LNCAP (cell line): Measurements from ENCODE around the gene KIAA1217.

Experiments
- TF ChIP-seq, protein P1 (sequence below): fragments of 450-650 bp; IDR thresholded peaks from 2 replicates; pipeline ENCODE4 v1.5.1; 2017; ENCODE audit warnings: mild to moderate bottlenecking

Gene KIAA1217

GRCh38 chr10:24371396-24371795 lies 162.5 kb downstream of the KIAA1217 start:
- TF ChIP-seq, protein P1, sequence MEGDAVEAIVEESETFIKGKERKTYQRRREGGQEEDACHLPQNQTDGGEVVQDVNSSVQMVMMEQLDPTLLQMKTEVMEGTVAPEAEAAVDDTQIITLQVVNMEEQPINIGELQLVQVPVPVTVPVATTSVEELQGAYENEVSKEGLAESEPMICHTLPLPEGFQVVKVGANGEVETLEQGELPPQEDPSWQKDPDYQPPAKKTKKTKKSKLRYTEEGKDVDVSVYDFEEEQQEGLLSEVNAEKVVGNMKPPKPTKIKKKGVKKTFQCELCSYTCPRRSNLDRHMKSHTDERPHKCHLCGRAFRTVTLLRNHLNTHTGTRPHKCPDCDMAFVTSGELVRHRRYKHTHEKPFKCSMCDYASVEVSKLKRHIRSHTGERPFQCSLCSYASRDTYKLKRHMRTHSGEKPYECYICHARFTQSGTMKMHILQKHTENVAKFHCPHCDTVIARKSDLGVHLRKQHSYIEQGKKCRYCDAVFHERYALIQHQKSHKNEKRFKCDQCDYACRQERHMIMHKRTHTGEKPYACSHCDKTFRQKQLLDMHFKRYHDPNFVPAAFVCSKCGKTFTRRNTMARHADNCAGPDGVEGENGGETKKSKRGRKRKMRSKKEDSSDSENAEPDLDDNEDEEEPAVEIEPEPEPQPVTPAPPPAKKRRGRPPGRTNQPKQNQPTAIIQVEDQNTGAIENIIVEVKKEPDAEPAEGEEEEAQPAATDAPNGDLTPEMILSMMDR, result no peak

DNA sequence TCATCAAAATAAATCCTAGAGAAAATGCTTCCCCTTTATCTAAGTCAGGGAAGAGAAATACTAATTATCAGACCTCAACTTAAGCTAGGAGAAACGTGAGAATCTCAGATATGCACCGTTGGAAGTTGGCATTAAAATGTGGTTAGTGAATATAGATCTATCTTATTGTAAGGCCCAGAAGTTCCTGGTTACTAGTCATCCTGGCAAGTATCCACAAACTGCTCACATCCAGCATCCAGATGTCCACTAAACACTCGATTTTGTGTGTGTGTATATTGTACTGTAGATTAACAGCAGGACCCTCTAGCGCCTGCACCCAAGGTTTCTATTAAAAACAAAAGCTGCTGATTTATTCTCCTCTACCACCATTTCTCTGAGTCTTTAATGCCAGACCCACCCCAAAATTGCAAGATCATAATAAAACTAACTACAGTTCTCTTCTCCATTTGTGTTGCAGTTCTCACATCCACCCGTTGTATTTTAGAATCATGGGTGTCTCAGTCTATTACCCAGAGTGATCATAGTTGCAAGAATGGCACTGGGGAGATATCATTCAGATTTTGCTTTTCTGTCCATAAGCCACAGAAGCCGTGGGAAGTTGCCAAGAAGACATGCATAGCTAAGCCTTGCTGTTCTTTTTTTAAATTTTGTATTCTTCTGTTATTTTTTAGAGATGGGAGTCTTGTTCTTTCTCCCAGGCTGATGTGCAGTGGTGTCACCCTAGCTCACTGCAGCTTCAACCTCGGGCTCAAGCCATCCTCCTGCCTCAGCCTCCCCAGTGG lies 165.4 kb downstream of the KIAA1217 start:
- TF ChIP-seq, protein P1, result no peak

- TF ChIP-seq, protein P1, result no peak
Observed at GRCh38 chr10:24375510-24375909, 166.6 kb downstream of the KIAA1217 start.

DNA sequence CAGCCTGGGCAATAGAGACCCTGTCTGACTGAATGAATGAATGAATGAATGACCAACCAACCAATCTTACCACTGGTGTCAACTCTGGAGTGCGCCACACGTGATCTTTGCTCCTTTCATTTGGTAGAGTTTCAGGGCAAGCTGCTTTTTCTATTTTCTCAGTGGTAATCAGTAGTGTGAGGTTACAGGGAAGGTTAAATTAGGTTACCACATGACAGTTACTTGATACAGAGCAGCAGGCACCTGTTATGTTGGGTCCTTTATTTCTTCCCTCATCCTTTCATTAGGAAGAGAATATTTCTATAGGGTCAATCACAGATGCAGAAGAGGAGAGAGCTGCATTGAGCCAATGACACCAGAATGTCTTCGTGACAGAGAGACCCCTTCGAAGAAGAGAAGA lies 167.8 kb downstream of the KIAA1217 start:
- TF ChIP-seq, protein P1, result no peak

DNA sequence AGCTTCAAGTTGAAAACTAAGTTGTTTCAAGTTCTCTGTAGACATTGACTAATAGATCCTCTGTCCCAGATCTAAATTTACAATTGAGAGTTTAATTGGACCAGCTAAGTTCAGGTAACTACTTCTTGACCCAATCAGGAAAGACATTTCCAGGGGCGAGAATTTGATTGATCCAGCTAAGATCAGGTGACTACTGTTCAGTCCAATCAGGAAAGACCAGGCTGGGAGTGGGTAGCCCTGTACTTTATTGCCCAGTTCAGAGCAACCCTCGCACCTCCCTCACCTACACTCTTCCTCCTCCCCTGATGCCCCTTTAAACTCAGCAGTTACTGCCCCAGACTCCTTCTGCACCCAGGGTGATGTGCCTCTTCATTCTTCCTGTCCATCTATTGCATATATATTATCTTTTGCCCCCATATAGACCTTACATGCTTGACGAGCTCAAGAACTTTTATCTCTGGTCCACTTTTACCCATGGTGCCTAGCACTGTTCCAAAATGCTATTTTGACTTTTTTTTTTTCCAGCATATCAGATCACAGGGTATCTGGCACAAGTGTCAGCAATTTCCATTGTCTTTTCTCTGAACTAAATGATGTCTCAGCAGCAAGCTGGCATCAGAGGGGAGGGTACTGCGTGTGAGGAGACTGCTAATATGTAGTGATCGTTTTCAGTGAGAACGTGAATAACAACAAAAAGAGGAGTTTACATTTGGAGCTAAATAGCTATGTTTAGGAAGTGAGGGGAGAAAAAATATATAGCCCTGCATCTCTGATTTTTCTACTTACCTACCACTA lies 169.4 kb downstream of the KIAA1217 start:
- TF ChIP-seq, protein P1, result no peak

DNA sequence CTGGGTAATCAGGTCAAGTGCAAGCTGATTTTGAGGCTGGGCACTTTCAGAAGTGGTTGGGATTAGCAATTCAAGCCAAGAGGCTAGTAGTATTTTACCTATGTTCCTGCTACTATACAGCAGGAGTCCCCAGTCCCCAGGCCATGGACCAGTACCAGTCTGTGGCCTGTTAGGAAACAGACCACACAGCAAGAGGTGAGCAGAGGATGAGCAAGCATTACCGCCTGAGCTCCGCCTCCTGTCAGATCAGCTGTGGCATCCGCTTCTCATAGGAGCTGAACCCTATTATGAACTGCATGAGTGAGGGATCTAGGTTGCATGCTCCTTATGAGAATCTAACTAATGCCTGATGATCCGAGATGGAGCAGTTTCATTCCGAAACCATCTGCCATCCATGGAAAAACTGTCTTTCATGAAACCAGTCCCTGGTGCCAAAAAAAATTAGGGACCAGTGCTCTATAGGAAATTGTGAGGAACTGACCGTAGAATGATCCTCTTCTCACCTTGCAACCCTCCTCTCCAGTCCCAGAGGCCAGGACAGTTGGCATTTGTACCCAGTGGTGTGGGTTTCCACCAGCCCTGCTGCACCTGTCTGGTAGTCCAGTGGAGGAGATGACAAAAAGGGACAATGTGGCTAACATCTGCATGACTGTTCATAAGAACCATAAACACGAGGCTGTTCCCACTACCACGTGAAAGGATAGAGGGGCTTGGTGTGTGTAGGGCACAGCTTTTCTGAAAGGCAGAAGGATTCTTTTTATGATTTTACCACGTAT lies 172.5 kb downstream of the KIAA1217 start:
- TF ChIP-seq, protein P1, result no peak

- TF ChIP-seq, protein P1, result no peak
Observed at GRCh38 chr10:24382045-24382444, 173.1 kb downstream of the KIAA1217 start.
